Iris pigment epithelial cell (primary cell): ENCODE measurements around the gene EIF2S2.
"Not testable (repeated sequence)": the region's sequence is repeated elsewhere in the genome, so short reads cannot be mapped to it uniquely, and the experiment has no call there.

Source experiments
- DNase-seq: peaks from one replicate; pipeline ENCODE4 v3.0.0-alpha.2; 2011; ENCODE audit warnings: low read depth

EIF2S2 gene, protein sequence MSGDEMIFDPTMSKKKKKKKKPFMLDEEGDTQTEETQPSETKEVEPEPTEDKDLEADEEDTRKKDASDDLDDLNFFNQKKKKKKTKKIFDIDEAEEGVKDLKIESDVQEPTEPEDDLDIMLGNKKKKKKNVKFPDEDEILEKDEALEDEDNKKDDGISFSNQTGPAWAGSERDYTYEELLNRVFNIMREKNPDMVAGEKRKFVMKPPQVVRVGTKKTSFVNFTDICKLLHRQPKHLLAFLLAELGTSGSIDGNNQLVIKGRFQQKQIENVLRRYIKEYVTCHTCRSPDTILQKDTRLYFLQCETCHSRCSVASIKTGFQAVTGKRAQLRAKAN

DNA sequence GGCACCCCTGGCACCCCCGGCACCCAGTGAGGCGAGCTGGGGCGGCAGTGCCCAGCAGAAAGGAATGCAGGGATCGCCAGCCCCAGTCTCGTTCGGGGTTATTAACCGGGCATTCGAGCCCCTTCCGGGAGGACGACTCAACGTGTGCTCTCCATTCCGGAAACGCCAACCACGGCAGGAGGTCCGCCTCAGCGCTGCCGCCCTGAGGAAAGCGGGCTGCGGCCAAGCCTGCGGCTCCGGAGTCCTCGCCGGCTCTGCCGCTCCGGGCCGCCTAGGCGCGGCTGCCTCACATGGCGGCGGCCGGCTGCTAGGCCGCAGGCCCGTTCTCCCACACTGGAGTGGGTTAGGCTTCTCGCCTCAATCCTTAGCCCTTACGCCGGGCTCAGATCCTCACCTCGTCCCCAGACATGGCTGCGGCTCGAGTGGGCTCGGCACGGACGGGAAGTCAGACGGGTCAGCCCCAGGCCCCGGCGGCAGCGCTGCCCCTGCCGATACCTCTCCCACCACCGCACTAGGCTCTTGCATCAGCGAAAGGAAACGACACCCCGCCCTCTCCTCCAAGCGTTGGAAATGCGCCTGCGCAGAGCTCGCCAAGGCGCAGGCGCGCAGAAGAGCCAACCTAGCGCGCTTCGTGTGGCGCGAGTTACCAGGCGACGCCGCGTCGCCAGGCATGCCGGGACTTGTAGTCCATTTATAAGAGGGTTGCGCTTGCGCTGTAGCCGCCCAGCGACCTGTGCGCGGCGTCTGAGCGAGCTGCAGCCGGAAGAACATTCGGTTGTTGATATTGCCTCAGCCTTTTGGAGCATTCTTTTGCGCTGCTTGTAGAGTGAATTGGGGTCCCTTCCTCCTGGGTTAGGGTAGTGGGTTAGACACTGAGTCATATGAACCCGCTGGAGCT, at the start of gene EIF2S2:
TSS of gene EIF2S2 (minus strand) at position 542 of the 898 bp plus-strand sequence. CDS start at position 409, 133 bp downstream.
- DNase-seq = peak; percentile 99

DNA sequence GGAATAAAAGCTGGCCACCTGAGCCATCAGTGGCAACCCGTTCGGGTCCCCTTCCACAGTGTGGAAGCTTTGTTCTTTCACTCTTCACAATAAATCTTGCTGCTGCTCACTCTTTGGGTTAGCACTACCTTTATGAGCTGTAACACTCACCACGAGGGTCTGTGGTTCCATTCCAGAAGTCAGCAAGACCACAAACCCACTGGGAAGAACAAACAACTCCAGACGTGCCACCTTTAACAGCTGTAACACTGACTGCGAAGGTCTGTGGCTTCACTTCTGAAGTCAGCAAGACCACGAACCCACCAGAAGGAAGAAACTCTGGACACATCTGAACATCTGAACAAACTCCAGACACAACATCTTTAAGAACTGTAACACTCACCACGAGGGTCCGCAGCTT, 45.7 kb upstream of the EIF2S2 start:
- DNase-seq = not testable (repeated sequence)

DNA sequence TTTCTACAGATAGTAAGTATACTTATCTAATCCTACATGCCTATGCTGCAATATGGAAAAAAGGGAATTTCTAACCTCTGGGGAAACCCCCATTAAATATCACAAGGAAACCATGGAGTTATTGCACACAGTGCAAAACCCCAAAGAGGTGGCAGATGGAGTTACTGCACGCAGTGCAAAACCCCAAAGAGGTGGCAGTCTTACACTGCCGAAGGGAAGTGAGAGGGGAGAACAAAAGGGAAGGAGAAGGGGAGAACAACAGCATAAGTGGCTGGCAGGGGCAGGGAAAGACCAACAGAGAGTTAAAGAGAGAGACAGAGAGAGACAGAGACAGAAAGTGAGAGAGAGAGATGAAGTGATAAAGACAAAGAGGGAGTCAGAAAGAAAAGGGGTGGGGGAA, 43.8 kb upstream of the EIF2S2 start:
- DNase-seq = no peak

- DNase-seq = not testable (repeated sequence)
These were observed 41.1 kb upstream of the EIF2S2 start for GRCh38 chr20:34153169-34153568.

- not testable (repeated sequence) for DNase-seq
These were observed 40.0 kb upstream of the EIF2S2 start for GRCh38 chr20:34152073-34152472.

DNA sequence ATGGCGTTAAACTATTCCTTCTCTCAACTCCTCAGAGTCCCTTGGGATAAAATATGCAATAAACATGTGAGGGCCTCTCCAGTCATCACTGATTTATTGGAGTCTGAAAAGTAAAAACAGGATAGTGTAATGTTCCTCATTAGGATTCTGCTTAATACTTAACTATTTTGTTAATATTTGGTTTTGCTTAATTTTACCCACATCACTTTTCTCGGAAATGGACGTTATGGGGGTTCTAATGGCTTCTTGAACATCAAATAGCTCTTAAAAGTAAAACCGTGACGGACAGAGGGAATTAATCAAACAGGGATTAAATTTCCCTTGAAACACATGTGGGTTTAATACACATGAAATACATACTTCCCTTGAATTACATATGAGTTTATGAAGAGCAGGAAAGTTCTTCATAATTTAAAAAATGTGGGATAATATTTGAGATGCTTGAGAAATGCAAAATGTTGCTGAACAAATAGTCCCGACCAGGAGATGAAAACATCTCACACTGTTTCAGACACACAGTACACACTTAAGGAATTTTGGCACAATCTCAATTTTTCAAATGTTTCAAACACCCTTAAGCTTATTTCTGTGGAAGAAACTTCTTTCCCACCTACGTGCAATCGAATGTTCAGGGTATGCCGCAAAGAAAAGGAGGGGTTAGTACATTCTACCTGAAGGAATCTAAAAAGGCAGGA, 38.4 kb upstream of the EIF2S2 start:
- no peak for DNase-seq

- DNase-seq = no peak
These were observed 33.3 kb upstream of the EIF2S2 start for GRCh38 chr20:34145280-34145819.

DNA sequence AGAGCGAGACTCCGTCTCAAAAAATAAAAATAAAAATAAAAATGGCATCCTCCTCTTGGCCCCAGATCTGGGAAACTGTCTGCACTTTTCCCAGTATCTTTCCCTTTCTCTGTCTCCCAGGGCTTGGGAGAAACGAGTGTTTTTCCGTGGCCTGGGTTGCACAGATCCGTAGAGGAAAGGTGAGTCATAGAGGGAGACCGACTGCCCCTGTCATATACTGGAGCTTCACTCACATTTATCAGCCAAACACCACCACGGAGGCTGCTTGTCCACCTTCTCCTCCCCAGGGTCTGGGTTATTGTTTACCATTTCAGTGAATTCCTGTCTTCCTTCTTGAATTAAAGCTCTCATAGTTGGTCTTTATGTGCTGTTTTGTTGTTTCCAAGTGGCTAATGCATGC, 31.9 kb upstream of the EIF2S2 start:
- peak; percentile 34 for DNase-seq

GRCh38 chr20:34142121-34142520, 30.1 kb upstream of the EIF2S2 start:
- DNase-seq = no peak

- no peak for DNase-seq
These were observed 29.2 kb upstream of the EIF2S2 start for GRCh38 chr20:34141293-34141692.

DNA sequence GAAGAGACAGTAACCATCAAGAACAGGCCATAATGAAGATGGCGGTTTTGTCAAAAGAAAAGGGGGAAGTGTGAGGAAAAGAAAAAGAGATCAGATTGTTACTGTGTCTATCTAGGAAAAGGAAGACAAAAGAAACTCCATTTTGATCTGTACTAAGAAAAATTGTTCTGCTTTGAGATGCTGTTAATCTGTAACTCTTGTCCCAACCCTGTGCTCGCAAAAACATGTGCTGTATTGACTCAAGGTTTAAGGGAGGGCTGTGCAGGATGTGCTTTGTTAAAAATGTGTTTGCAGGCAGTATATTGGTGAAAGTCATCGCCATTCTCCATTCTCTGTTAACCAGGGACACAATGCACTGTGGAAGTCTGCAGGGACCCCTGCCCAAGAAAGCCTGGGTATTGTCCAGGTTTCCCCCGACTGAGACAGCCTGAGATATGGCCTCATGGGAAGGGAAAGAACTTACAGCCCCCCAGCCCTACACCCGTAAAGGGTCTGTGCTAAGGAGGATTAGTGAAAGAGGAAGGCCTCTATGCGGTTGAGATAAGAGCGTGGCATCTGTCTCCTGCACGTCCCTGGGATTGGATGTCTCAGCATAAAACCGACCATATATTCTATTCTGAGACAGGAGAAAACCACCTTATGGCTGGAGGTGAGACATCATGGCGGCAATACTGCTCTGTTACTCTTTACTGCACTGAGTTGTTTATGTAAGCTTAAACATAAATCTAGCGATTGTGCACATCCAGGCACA, 23.7 kb upstream of the EIF2S2 start:
- DNase-seq = not testable (repeated sequence)

GRCh38 chr20:34133365-34133860, 21.4 kb upstream of the EIF2S2 start:
- not testable (repeated sequence) for DNase-seq

- not testable (repeated sequence) for DNase-seq
These were observed 20.9 kb upstream of the EIF2S2 start for GRCh38 chr20:34132943-34133342.

DNA sequence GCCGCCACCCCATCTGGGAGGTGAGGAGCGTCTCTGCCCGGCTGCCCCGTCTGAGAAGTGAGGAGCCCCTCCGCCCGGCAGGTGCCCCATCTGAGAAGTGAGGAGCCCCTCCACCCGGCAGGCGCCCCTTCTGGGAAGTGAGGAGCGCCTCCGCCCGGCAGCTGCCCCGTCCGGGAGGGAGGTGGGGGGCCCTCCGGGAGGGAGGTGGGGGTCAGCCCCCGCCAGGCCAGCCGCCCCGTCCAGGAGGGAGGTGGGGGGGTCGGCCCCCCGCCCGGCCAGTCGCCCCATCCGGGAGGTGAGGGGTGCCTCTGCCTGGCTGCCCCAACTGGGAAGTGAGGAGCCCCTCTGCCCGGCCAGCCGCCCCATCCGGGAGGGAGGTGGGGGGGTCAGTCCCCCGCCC, 20.4 kb upstream of the EIF2S2 start:
- not testable (repeated sequence) for DNase-seq

GRCh38 chr20:34131491-34131890, 19.4 kb upstream of the EIF2S2 start:
- DNase-seq = no peak

DNA sequence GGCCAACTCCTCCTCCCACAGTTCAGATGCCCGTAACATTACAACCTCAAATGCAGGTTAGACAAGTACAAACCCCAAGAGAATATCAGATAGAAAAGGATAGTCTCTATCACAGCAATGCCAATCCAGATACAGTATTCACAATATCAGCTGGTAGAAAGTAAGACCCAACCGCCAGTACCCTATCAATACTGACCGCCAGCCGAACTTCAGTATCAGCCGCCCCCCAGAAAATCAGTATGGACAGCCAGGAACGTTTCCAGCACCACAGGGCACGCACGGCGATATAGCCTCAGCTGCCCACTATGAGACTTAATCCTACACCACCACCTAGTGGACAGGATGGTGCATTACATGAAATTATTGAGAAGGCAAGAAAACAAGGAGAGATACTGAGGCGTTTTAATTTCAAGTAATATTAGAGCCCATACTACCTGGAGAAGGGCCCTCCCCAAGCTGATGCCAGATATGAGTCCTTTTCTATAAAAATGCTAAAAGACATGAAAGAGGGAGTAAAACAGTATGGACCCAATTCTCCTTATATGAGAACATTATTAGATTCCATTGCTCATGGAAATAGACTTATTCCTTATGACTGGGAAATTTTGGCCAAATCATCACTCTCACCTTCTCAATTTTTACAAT, 17.6 kb upstream of the EIF2S2 start:
- DNase-seq = peak; percentile 69

- no peak for DNase-seq
These were observed 15.7 kb upstream of the EIF2S2 start for GRCh38 chr20:34127792-34128191.

GRCh38 chr20:34124469-34125249, 12.6 kb upstream of the EIF2S2 start:
- no peak for DNase-seq

DNA sequence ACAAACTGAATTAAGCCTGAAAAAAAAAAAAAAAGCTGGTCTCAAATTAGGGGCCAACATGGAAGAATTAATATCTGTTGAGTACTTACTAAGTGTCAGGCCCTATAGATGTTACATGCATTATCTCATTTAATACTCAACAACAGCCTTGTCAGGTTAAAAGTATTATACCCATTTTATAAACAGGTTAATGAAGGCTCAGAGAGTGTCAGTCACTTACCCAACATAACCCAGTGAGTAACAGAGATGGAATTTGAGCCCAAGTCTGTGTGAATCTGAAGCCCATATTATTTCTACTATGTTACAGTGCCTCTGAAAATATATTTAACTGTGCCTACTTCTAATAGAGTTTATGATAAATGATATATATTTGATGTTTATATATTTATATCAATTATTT, 11.3 kb upstream of the EIF2S2 start:
- no peak for DNase-seq
